ENCODE measurements around the gene IRAK1BP1.
A peak's percentile ranks its signal among the peaks of the same experiment; 100 is the strongest.
"Not testable (repeated sequence)": the region's sequence is repeated elsewhere in the genome, so short reads cannot be mapped to it uniquely, and the experiment has no call there.

The IRAK1BP1 gene

GRCh38 chr6:78867370-78868040, at the start of gene IRAK1BP1:
Gene IRAK1BP1, plus strand, starts transcription at chr6:78867551. Its CDS starts 26 bp downstream, at chr6:78867577.
- peak; percentile 70 to 77 for DNase-seq (ENCODE audit: low read depth in 2 of 2)

- no peak for DNase-seq (ENCODE audit: low read depth in 2 of 2)
Measured at GRCh38 chr6:78824045-78824444, 43.3 kb upstream of the IRAK1BP1 start.

- no peak for DNase-seq (ENCODE audit: low read depth in 2 of 2)
Measured at GRCh38 chr6:78829407-78829806, 37.9 kb upstream of the IRAK1BP1 start.

DNA sequence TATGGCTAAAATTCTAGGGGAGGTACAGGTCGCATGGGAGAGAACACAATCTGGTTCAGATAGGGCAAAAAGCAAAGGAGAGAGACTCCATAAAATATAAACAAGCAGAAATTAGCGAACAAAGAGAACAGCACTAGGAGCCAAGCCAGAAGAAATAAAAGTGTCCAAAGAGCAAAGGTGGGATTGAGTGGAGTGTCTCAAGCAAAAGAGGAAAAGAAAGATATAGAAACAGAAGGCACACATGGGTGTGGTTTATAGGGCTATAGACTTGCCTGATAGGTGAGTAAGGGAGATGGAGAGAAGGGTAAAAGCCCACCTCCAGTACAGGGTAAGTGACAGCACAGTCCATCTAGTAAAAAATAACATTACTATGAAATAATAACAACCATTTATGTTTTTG, 36.5 kb upstream of the IRAK1BP1 start:
- DNase-seq (ENCODE audit: low read depth in 2 of 2) = no peak

DNA sequence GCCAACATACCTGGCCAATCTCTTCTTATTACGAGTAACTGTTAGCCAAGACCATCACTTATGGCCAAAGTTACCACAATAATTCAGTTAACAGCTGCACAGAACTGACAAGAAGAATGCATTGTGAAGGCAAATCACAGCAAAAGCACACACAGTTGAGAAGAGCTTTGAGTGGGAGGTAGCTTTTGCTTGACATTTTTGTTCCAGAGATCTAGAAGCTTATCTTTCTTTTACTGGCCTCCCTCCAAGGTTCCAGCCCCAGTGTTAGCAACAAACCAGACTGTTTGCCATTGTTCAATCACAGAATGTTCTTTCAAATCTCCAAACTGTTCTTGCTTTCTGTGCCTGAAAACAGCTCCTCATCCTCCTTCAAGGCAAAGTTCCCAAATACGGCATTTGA, 35.9 kb upstream of the IRAK1BP1 start:
- no peak for DNase-seq (ENCODE audit: low read depth in 2 of 2)

DNA sequence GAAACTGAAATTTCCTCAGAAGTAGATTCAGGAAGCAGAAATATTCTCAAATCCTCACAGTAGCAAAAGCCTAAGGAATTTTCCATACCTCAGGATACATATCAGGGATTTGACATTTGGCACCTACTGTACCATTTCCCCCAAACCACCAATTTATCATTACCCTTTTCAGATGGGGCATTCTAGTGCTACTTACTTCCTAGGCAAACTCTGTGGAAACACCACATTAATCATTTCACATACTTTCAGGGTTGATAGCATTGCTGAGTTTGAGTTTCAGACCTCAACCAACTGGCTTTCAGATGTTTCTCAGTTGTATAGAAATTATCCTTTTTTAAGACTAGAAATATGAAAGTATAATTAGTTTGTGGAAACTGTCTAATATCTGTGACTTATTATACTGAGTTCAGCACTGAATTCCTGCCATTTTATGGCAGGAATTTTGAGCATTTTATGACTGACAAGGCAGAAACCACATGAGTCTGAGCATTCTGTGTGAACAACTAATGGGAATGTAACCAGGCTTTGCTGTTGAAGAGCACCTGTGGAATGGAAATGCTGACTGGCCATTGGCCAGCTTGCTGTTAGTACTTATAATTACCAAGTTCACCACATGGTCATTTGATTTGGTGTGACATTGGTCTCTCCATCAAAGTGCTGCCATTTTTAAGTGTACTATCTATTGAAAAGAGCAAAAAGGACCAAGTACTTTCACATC, 35.1 kb upstream of the IRAK1BP1 start:
- no peak for DNase-seq (ENCODE audit: low read depth in 2 of 2)

DNA sequence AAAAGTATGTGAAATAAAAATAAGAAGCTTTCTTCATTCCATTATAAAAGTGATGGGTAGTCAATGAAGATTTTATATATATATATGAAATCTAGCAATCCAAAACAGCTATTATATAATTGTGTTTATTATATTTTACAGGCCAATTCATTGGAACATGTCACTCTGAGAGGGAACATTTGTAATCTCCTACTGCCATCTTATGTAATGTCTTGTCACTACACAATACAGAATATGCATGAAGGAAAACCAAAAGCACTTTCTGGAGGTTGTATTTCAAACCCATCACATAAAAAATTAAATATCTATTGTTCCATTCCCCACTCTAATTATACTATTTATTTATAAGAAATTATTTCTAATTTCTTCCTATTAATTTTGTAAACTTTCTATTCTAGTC, 31.5 kb upstream of the IRAK1BP1 start:
- no peak for DNase-seq (ENCODE audit: low read depth in 2 of 2)

- DNase-seq (ENCODE audit: low read depth in 2 of 2) = no peak
Measured at GRCh38 chr6:78836598-78836997, 30.8 kb upstream of the IRAK1BP1 start.

DNA sequence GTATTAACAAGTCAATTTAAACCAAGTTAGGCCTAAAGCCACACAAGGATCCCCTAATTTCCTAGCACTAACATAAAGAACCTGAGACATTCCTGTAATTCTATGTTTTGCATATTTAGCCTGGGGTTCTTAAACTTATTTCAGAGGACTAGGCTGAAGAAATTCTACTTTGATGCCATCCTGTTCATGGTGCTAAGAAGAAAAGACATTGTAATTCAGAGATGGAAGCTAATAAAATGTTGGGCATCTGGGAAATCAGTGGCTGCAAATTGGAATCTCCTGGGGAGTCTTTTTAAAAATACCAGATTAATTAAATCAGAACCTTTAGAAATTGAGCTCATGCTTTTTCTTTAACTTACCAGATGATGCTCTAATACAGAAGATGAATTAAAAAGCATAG, 26.2 kb upstream of the IRAK1BP1 start:
- no peak for DNase-seq (ENCODE audit: low read depth in 2 of 2)

GRCh38 chr6:78842953-78843352, 24.4 kb upstream of the IRAK1BP1 start:
- DNase-seq (ENCODE audit: low read depth in 2 of 2) = no peak

DNA sequence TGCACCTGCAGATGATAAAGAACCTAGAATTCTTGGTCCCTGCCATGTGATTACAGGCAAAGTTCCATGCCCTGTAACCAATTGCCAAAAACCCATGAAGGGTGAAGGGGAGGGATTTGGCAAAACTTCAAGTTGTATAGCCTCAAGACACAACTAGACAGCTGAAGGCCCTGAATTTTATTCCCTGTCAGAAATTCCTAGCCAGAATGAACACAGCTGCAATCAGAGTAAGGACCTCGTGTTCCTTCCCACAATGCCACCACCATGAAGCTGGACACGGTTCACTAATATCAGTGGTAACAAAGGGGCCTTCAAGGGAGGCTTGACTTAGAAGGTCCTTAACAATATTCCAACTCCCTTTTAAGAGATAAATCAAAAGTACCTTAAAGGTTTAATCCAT, 22.5 kb upstream of the IRAK1BP1 start:
- DNase-seq (ENCODE audit: low read depth in 2 of 2) = no peak

- DNase-seq (ENCODE audit: low read depth in 2 of 2) = no peak
Measured at GRCh38 chr6:78845567-78845966, 21.8 kb upstream of the IRAK1BP1 start.

DNA sequence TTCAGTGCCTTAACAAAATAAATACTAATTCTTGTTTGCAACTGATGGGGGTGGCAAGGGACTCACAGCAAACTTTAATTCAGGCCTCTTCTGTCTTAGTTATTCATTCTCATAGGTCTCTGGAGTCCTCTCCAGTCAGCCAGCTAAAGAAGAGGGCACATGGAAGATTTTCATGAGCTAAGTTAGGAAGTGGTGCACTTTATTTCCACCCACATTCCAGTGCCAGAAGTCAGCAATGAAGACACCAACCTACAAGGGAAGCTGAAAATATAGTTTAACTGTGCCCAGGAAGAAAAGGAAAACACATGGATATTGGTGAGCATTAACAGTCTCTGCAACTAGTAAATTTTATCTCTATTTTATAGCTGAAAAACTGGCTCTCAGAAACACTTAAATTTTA, 16.7 kb upstream of the IRAK1BP1 start:
- no peak for DNase-seq (ENCODE audit: low read depth in 2 of 2)

DNA sequence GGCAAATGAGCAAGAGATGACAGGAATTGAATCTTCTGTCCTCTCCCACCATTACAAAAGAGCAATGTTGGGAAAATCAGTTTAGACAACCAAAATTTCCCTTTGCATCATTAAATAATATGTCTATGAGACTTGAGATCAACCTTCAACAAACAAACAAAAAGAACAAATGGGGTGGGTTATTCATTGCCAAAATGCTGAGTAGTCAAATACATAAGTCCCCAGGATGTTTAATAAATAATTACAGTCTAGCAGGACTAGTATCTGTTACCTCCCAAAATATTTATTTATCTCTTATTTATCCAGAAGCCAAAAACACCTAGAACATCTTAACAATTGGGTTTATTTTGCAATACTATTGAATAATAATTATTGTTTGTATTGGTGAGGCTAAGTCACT, 16.2 kb upstream of the IRAK1BP1 start:
- DNase-seq (ENCODE audit: low read depth in 2 of 2) = no peak

DNA sequence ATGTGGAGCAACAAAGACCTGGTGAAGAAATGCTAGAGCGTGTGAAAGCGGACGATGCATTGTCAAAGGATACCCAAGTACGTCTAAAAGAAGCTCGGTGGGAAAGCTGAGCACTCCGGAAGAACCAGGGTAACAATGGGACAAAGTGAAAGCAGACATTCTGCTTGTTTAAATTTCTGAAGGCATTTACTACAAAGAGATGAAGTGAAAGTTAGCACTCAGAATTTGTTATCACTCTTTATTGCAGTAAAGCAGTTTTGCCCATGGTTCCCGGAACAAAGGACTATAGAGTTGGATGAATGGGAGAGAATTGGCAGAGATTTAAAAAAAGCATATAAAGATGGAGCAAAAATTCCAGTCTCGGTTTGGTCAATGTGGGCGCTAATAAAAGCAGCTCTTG, 12.8 kb upstream of the IRAK1BP1 start:
- no peak for DNase-seq (ENCODE audit: low read depth in 2 of 2)

DNA sequence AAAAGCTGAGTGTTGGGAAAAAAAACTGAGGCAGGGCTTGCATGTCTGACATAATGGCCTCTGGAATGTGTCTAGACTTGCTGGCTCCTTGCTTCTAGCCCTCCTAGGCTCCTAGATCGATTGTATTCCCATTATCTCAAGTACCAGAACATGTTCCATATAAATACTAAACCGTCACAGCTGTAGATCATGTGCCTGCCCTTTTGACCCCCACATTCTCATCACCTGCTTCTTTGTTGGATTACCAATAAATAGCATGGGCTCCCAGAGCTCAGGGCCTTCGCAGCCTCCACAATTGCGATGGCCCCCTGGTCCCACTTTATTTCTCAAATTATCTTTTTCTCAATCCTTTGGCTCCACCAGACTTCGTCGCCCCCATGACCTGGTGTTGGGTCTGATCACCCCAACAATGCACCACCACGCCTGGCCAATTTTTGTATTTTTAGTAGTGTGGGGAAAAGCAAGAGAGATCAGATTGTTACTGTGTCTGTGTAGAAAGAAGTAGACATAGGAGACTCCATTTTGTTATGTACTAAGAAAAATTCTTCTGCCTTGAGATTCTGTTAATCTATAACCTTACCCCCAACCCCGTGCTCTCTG, 8.9 kb upstream of the IRAK1BP1 start:
- not testable (repeated sequence) for DNase-seq (ENCODE audit: low read depth in 2 of 2)

GRCh38 chr6:78861509-78861908, 5.8 kb upstream of the IRAK1BP1 start:
- DNase-seq (ENCODE audit: low read depth in 2 of 2) = no peak

GRCh38 chr6:78863576-78863975, 3.8 kb upstream of the IRAK1BP1 start:
- DNase-seq (ENCODE audit: low read depth in 2 of 2) = no peak

DNA sequence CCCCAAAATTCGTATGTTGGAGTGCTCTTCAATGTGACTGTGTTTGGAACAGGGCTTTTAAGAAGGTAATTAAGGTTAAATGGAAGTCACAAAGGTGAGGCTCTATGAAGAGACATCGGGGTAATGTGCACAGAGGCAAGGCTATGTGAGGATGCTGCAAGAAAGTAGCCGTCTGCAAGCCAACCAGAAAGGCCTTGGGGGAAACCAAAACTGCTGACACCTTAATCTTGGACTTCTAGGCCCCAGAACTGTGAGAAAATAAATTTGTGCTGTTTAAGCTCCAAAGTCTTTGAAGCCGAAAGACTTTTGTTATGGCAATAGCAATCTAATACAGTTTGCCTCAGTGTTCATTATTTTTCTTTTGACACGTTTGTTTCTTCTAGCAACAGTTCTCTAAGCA, 2.4 kb upstream of the IRAK1BP1 start:
- no peak for DNase-seq (ENCODE audit: low read depth in 2 of 2)

DNA sequence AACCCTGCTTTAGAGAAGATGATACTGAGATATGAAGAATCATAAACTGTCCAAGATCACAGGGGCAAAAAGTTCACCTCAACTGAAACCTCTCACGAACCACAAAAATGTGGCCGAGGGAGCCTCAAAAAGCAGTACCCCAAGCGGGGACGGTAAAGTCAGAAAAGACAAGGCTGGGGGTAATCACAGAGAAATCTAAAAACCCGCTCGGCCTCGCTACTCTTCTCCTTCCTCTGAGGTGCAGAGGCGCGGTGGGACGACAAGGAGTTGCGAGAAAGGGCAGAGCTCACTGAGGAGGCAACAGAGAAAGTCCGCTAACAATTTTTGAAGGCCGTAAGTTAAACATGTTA, 356 bp upstream of the IRAK1BP1 start:
- DNase-seq (ENCODE audit: low read depth in 2 of 2) = no peak

DNA sequence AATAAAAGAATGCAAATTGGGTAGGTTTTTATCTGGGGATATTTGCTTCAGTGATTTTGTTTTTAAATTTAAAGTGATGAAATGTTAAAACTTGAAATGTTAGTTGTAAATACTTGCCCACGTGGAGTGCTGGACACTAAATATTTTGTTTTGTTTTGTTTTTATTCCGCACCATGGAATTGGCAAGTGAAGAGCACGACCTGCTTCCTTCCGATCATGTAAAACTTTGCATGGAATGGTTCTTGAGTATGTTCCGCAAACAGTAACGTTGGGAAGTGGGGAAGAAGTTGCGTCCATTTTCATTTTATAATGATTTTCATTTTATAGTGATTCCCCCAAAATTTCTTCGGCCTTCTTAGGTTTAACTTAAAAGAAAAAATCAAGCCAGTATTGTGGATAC, 765 bp downstream of the IRAK1BP1 start:
- no peak for DNase-seq (ENCODE audit: low read depth in 2 of 2)

GRCh38 chr6:78875505-78875904, 8.2 kb downstream of the IRAK1BP1 start:
- no peak for DNase-seq (ENCODE audit: low read depth in 2 of 2)

- no peak for DNase-seq (ENCODE audit: low read depth in 2 of 2)
Measured at GRCh38 chr6:78883651-78884050, 16.3 kb downstream of the IRAK1BP1 start.
